Smooth muscle cell (in vitro differentiated cells): ENCODE results near the gene METAP1D. TPM values are rescaled to one million over a fixed set of nuclear protein-coding genes. Genes with fewer than 3 reads are reported as not detected.

Experiments used
- DNase-seq: peaks from one replicate; lab custom pipeline; 2025; ENCODE audit not compliant: unreplicated experiment; lab: John Stamatoyannopoulos, UW
- H2AFZ ChIP-seq: fragments of 200-600 bp; sonication (generic); 2 replicates; pipeline ENCODE4 v1.6.0; 2016; ENCODE audit warnings: antibody characterized with exemption, low read depth, mild to moderate bottlenecking
- H3F3A ChIP-seq: fragments of 200-600 bp; sonication (generic); 2 replicates; pipeline ENCODE4 v1.6.0; 2017; ENCODE audit warnings: antibody characterized with exemption, low read depth
- H3K27ac ChIP-seq: fragments of 200-600 bp; sonication (generic); 2 replicates; pipeline ENCODE4 v1.5.1; 2016; ENCODE audit warnings: low read depth, mild to moderate bottlenecking
- H3K27me3 ChIP-seq: fragments of 200-600 bp; sonication (generic); 2 replicates; pipeline ENCODE4 v1.6.1; 2016; ENCODE audit warnings: low read depth, mild to moderate bottlenecking
- H3K36me3 ChIP-seq: fragments of 200-600 bp; sonication (generic); 2 replicates; pipeline ENCODE4 v1.5.1; 2016; ENCODE audit warnings: low read depth
- H3K4me1 ChIP-seq: fragments of 200-600 bp; sonication (generic); 2 replicates; pipeline ENCODE4 v1.5.1; 2016; ENCODE audit warnings: low read depth
- H3K4me2 ChIP-seq: fragments of 200-600 bp; sonication (generic); 2 replicates; pipeline ENCODE4 v1.6.0; 2016; ENCODE audit warnings: mild to moderate bottlenecking
- H3K4me3 ChIP-seq: fragments of 200-600 bp; sonication (generic); 2 replicates; pipeline ENCODE4 v1.5.1; 2016; ENCODE audit warnings: mild to moderate bottlenecking
- H3K79me2 ChIP-seq: fragments of 200-600 bp; sonication (generic); 2 replicates; pipeline ENCODE4 v1.6.0; 2016; ENCODE audit warnings: low read depth, mild to moderate bottlenecking
- H3K9ac ChIP-seq: fragments of 200-600 bp; sonication (generic); 2 replicates; pipeline ENCODE4 v1.6.0; 2016; ENCODE audit warnings: low read depth
- H3K9me3 ChIP-seq: fragments of 200-600 bp; sonication (generic); replicated peaks from 2 replicates; pipeline ENCODE4 v1.5.1; 2016; ENCODE audit warnings: low read depth
- H4K20me1 ChIP-seq: fragments of 200-600 bp; sonication (generic); 2 replicates; pipeline ENCODE4 v1.6.0; 2016; ENCODE audit warnings: low read depth
- CTCF ChIP-seq: fragments of 200-600 bp; sonication (generic); IDR thresholded peaks from 2 replicates; pipeline ENCODE4 v1.5.1; 2017; ENCODE audit warnings: borderline replicate concordance, mild to moderate bottlenecking, antibody characterized with exemption; ENCODE audit not compliant: insufficient read depth, poor library complexity, severe bottlenecking
- WGBS: methylation state at CpG from one replicate; pipeline ENCODE4 v1.1.7; 2016; ENCODE audit warnings: low lambda C conversion rate; 5-methylcytosine and 5-hydroxymethylcytosine counted together
- polyA plus RNA-seq: library from polyadenylated mRNA; unstranded; fragments of >200 nt; fragmentation: Nextera tagmentation; extraction: Ambion mirVana; gene quantifications from 2 replicates; pipeline ENCODE4 v1.2.1, GENCODE V29; 2016
- total RNA-seq: library from RNA; depleted of rRNA; stranded (reverse); fragments of >200 nt; gene quantifications from 2 replicates; pipeline ENCODE4 v1.2.3, GENCODE V29; 2014

The METAP1D gene
- total and polyA plus RNA-seq, 2 experiments from 2014 or later = 5.9 to 7.5 TPM

- H3K27me3 ChIP-seq = no peaks in the 10 kb centered on the region
- no peak overlapping the region for H3K27ac ChIP-seq
- H3K9ac ChIP-seq = no peak overlapping the region
- H2AFZ ChIP-seq = no peak overlapping the region
- H3K4me1 ChIP-seq = peaks cover 21% of the 10 kb centered on the region
- H4K20me1 ChIP-seq = peaks cover 23% of the 10 kb centered on the region
- DNase-seq = no peak
- H3K4me2 ChIP-seq = no peak overlapping the region
- H3K36me3 ChIP-seq = peaks cover 3% of the 10 kb centered on the region
- H3F3A ChIP-seq = no peaks in the 10 kb centered on the region
- TF ChIP-seq CTCF = no peak
- WGBS = 90% methylated on average over 3 of the region's 3 CpGs
- H3K4me3 ChIP-seq = no peak overlapping the region
- peaks cover 7% of the 10 kb centered on the region for H3K79me2 ChIP-seq
- no peaks in the 10 kb centered on the region for H3K9me3 ChIP-seq
These were observed 39.2 kb upstream of the METAP1D start for GRCh38 chr2:171960570-171960969.

- no peaks in the 10 kb centered on the region for H3K9me3 ChIP-seq
- no peak for TF ChIP-seq CTCF
- H3K4me2 ChIP-seq = no peak overlapping the region
- H4K20me1 ChIP-seq = peaks cover 19% of the 10 kb centered on the region
- peaks cover 17% of the 10 kb centered on the region for H3K36me3 ChIP-seq
- 99% methylated on average over 2 of the region's 2 CpGs for WGBS
- no peak for DNase-seq
- H3K4me3 ChIP-seq = no peak overlapping the region
- H3K27me3 ChIP-seq = no peaks in the 10 kb centered on the region
- H3K9ac ChIP-seq = no peak overlapping the region
- no peak overlapping the region for H2AFZ ChIP-seq
- H3F3A ChIP-seq = no peaks in the 10 kb centered on the region
- peaks cover 7% of the 10 kb centered on the region for H3K79me2 ChIP-seq
- no peak overlapping the region for H3K27ac ChIP-seq
- H3K4me1 ChIP-seq = peaks cover 26% of the 10 kb centered on the region
These were observed 36.6 kb upstream of the METAP1D start for GRCh38 chr2:171963198-171963597.

- H3K4me2 ChIP-seq = no peak overlapping the region
- no peaks in the 10 kb centered on the region for H3K9me3 ChIP-seq
- DNase-seq = no peak
- TF ChIP-seq CTCF = no peak
- WGBS = 60% methylated on average over 2 of the region's 2 CpGs
- H3K27me3 ChIP-seq = no peaks in the 10 kb centered on the region
- H3K4me1 ChIP-seq = peaks cover 26% of the 10 kb centered on the region
- no peak overlapping the region for H3K27ac ChIP-seq
- no peak overlapping the region for H3K9ac ChIP-seq
- peaks cover 18% of the 10 kb centered on the region for H3K36me3 ChIP-seq
- no peak overlapping the region for H3K4me3 ChIP-seq
- H4K20me1 ChIP-seq = peaks cover 19% of the 10 kb centered on the region
- no peak overlapping the region for H2AFZ ChIP-seq
- H3F3A ChIP-seq = no peaks in the 10 kb centered on the region
- H3K79me2 ChIP-seq = peaks cover 7% of the 10 kb centered on the region
These were observed 35.4 kb upstream of the METAP1D start for GRCh38 chr2:171964308-171964707.

- Histone ChIP-seq H3K4me1 (peaks cover 26% of the 10 kb centered on the region), H3F3A (no peaks in the 10 kb centered on the region), H2AFZ (no peak overlapping the region), H4K20me1 (peaks cover 19% of the 10 kb centered on the region), H3K9me3 (no peaks in the 10 kb centered on the region), H3K27me3 (no peaks in the 10 kb centered on the region), H3K36me3 (peaks cover 25% of the 10 kb centered on the region), H3K9ac (no peak overlapping the region), H3K4me3 (no peak overlapping the region), H3K4me2 (no peak overlapping the region), H3K27ac (no peak overlapping the region), H3K79me2 (peaks cover 7% of the 10 kb centered on the region)
- no peak for DNase-seq
- WGBS = 97% methylated on average over 3 of the region's 3 CpGs
- TF ChIP-seq CTCF = no peak
These were observed 34.5 kb upstream of the METAP1D start for GRCh38 chr2:171965238-171965637.
